ENCODE data around the gene PAX2.
"Not testable (repeated sequence)": the region's sequence is repeated elsewhere in the genome, so short reads cannot be mapped to it uniquely, and the experiment has no call there.

The PAX2 gene

DNA sequence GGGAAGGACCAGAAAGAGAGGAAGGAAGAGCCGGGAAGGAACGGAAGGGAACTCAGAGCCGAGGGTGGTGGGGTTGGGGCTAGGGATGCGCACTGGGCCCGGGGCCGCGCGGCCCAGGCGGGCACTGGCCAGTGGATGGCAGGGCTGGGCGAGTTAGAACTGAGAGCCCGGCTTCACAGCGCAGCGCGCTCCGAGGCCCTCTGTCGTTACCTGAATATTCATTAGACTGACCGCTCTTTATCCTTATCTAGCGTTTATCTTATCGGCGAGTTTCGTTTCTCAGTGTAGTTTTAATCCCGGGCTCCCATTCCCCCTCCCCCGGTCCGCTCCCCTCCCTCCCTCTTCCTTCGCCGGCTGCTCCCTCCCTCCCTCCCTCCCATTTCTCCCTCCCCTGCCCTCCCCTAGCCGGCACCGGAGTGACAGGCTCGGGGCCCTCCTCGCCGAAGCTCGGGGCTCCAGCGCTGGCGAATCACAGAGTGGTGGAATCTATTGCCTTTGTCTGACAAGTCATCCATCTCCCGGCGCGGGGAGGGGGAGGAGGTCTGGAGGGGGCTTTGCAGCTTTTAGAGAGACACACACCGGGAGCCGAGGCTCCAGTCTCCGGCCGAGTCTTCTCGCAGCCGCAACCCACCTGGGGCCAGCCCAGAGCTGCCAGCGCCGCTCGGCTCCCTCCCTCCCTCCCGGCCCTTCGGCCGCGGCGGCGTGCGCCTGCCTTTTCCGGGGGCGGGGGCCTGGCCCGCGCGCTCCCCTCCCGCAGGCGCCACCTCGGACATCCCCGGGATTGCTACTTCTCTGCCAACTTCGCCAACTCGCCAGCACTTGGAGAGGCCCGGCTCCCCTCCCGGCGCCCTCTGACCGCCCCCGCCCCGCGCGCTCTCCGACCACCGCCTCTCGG, at the start of gene PAX2:
PAX2 (plus strand) TSS at position 596 of the 895 bp plus-strand sequence. CDS start 679 bp downstream, outside the sequence.
- no peak for DNase-seq (ENCODE audit: low spot score)

DNA sequence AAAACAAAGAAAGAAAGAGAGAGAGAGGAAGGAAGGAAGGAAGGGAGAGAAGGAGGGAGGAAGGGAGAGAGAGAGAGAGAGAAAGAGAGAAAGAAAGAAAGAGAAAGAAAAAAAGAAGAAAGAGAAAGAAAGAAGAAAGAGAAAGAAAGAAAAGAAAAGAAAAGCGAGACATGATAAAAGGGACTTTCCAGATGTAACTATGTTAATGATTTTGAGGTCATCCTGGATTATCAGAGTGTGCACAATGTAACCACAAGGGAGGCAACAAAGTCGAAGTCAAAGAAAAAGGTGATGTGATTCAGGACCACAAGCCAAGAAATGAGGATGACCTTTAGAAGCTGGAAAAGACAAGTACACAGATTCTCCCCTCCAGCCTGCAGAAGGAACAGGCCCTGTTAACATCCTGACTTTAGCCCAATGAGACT, 48.9 kb upstream of the PAX2 start:
- no peak for DNase-seq (ENCODE audit: low spot score)

DNA sequence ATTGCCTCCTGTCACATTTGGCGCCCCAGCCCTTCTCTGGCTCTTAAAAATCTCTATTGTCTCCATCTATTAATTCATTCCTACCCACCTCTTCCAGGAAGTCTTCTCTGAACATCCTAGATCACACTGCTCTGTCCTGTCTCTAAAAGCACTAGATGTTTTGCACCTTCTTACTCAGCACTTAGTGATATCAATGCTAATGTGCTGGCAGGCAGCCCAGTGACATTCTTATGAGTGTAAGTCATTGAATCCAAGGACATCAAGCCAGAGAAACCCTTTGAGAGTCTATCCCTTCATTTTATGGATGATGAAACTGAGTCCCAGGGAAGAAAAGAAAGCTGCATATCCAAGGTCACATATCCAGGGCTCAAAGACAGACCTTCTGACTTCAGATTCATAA, 48.3 kb upstream of the PAX2 start:
- DNase-seq (ENCODE audit: low spot score) = no peak

DNA sequence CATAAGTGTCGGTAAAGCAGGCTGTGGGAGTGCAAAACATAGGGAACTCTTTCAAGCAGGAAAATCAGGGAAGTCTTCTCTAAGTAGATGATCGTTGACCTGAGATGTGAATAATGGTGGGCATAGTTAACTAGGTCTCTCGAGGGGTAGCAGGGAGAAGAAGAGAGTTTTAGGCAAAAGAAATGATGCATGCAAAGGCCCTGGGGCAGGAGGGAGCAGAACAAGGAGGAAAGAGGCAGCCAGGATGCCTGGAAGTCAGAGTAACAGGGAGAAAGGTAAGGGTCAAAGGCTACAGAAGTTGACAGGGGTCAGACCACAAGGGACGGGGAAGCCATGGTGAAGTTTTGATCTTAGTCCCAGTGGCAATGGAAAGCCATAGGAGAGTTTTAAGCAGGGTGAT, 47.8 kb upstream of the PAX2 start:
- DNase-seq (ENCODE audit: low spot score) = no peak

DNA sequence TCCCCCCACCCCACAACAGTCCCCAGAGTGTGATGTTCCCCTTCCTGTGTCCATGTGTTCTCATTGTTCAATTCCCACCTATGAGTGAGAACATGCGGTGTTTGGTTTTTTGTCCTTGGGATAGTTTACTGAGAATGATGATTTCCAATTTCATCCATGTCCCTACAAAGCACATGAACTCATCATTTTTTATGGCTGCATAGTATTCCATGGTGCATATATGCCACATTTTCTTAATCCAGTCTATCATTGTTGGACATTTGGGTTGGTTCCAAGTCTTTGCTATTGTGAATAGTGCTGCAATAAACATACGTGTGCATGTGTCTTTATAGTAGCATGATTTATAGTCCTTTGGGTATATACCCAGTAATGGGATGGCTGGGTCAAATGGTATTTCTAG, 43.7 kb upstream of the PAX2 start:
- not testable (repeated sequence) for DNase-seq (ENCODE audit: low spot score)

DNA sequence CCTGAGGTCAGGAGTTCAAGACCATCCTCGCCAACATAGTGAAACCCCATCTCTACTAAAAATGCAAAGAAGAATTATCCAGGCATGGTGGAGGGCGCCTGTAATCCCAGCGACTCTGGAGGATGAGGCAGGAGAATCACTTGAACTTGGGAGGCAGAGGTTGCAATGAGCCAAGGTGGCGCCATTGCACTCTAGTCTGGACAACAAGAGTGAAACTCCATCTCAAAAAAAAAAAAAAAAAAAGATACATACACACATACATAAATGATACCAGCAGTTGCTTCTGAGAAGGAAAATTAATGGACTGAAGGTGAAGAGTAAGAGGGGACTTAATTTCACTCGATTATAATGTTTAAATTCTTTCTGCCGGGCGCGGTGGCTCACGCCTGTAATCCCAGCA, 40.2 kb upstream of the PAX2 start:
- no peak for DNase-seq (ENCODE audit: low spot score)

DNA sequence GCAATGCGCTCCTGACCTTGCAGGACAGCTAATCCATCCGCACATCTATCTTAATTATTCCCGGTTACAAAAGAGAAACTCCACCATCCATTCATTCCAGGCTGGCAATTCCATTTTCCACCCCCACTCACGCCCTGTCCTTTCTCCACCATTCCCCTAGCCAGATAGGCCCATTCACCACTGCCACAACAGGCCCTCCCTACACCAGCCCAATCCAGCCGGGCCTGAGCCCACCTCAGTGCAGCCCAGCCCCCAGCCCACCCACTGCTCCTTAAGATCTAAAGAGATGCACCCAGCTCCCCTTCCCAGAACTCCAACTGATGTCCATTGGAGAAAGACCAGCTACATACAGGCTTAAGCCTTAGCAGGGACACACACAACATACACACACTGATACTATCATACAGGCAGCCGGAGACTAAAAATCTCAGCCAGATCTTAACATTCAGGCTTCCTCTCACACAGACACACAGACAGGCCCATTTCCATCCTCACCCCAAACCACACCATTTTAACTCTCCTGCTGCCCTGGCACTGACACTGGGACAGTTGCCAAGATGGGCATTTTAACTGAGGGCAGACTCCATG, 38.0 kb upstream of the PAX2 start:
- DNase-seq (ENCODE audit: low spot score) = no peak

DNA sequence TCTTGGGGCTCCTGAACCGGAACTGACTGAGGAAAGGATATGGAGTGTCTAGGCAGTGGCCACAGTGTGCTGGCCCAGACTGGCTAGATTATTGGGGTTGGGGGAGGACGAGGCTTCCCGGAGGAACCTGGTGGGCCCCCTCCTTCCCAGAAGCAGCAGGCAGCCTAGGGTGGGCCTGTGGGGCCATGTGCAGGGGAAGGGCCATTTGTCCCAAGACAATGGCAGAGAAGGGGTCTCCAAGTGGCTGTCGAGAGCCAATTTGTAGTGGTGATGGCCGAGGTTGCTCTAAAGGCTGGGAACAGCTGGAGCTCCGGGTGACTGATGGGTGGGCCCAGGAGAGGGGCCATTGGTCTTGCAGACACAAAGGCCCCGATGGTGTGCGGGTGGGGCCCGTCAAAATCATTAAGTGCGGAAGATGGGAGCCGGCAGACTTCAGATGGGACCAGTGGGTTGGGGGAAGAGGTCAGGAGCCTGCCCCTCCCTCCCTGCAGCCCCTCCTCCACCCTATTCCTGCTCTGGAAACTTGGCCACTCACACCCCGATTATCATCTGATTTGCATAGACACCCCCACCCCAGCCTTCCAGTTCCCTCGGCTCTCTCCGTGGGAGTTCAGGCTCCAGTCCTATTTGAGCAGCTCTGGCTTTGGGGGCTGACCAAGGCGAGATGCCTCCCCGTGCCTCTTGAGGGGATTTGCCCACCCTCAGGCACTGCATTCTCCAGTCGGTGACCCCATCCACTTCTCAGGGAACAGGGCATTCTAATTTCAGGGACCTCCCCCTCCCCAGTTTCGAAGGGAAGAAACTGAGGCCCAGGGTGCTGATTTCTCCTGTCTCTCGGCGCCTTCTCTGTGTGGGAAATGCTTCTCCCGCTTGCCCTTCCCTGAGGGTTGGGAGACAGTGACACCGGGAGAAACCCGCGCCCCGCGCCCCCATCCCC, 36.0 kb upstream of the PAX2 start:
- DNase-seq (ENCODE audit: low spot score) = no peak

DNA sequence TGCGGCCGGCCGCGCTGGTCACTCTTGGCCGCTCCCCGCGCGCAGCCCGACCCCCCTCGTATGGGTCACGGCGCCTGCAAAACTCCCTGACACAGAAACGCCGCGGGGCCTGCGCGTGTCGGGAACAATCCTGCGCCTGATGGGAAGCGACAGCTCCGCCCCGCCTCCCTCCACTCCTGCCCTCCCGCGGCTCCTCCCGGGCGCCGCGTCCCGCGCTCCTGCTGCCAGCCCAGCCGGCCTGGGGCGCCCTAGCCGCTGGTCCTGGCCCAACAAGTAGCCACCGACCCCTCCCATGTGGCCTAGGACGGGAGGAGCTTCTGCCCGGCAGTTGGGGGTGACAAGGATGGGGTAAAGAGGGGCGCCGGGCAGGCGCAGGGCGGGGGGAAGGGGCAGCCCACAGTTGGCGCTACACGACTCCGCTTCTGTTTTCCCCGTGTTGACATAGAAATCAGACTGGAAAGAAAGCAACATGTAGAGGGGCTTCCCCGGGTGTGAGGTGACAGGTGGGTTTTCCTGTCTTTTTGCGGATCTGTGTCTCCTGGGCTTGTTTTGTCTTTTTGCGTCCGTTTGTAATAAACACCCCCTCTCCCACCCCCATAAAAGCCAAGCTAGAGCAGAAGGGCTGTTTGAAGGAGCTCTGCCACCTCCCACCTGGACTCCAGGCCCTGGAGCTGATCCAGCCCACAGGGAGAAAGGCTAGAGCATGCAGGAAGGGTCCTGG, 35.1 kb upstream of the PAX2 start:
- no peak for DNase-seq (ENCODE audit: low spot score)

DNA sequence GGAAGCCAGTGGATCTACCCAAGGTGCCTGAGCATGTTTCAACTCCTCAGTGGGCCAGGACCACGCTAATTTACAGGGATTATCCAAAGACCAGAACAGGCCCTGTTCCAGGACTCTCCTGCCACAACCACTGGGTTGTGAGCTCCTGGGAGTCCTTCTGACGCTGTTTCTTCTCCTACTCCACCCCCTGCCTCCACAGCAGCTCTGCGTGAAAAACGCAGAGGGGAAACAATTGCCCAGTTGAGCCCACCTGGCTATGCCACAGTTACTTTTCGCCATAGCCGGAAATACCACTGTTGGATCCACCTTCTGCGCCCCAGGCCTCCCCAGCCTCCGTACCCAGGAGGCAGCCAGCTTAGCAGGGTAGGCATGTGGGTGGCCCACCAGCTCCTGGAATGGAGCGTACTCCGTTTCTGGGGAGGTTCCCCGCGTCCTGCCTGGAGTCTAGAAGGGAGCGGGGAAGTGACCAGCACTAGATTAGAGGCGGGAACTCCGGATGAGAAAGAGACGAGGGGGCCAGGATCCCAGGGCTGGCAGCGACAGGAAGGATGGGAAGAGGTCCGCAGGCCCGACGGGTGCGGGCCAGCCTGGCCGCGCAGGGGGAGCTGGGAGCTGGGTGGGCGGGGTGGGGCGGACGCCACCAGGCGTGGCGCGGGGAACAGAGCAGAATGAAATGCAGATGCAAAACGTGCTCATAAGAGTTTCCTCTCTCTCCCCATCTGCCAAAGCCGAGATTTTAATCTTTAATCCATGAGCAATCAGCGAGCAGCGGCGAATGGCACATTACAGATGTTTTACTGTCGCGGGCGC, 32.1 kb upstream of the PAX2 start:
- DNase-seq (ENCODE audit: low spot score) = no peak

DNA sequence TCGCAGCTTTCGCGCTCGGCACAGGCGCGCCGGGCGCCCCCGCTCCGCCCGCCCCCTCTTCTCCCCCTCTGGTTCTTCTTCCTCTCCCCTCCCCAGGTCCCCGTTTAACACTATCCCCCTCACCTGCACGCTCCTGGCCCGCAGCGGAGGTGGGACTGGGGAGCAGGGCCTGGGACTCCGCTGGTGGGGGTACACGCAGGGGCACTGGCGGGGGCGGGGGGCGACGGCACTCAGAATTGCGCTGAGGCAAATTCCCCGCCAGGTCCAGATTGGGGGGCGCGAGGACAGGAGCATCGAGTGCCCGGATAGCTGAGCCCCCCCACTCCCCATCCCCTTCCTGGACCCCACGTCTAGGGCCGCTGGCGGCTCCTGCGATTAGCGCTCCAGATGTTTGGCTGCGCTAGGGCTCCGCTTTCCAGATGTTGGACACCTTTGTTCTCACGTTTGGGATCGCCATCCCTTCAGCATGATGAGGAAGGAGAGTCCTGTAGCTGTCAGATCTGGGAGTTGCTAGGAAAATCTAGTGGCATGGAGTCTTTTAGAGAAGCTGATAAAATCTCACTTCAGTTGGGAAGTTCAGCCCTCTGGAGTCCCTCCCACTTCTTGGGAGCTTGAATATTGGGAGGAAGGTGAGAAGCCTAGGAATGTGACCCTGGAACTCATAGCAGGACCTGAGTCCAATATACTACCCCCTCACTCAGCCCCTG, 31.4 kb upstream of the PAX2 start:
- DNase-seq (ENCODE audit: low spot score) = no peak

DNA sequence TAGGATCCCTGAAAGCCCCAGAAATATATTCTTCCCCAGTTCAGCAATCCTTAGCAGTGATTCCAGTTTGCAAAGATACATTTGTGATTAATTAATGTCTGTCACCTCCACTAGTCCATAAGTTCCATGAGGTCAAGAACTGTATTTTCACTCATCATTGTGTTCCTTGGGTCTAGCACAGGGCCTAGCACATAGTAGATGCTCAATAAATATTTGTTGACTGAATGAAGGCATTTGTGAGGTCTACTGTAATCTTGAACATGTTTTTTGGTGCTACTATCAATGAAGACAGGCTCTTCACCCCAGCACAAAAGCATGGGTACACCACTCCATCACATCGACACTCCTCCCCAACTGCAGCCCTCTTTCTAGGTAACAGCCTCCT, 30.8 kb upstream of the PAX2 start:
- no peak for DNase-seq (ENCODE audit: low spot score)

DNA sequence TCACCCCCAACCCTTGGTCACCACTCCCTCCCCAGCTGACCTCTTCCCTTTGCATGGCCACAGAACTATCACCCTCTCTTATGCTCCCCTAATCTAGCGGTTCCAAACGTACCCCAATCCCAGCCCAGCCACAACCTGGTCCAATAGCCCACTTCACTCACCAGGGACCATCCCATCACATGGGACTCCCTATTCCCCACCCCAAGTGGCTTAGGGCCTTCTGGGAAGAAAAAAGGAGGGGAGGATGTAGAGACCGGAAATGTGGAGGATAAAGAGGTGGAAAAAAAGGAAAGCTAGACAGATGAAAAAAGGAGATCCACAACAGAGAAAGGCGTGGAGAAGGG, 30.3 kb upstream of the PAX2 start:
- no peak for DNase-seq (ENCODE audit: low spot score)

DNA sequence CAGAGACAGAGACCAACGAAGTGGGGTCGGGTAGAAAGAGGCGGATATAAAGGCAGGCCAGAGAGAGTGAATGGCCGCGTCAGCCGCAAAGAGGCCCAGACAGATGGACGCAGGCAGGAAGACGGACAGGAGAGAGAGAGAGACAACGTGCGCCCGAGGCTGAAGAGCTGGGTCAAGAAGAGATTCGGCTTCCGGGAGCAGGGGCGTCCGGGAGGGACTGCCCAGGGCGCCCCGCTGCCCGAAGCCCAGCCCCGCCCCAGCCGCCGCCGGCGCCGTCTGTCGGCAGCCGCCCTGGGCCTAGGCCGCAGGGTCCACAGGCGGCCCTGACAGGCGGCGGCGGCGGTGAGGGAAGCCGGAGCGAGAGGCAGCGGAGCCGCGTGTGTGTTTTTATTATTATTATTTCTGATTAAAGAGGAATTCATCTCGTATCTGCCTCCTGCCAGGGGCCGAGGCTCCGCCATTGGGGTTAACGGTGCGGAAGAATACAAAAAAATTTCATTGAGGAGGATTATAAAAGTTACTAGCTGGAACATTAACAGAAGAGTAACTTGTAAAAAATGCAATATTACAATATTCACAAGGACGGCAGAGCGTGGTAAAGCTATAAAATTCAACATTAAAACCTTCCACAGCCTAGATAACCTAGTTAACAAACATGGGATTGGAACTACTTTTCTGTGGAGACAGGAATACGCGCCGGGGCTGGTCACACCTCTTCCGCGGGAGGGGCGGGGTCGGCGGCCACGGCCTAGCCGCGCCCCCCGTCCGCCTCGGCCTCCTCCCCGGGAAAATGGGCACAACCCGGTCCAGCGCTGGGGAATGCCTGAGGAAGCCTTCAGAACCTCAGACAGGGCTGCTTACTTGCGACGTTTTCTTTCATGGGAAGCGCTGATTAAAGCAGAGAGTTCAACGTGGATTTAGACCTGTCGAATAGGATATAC, 29.7 kb upstream of the PAX2 start:
- no peak for DNase-seq (ENCODE audit: low spot score)

DNA sequence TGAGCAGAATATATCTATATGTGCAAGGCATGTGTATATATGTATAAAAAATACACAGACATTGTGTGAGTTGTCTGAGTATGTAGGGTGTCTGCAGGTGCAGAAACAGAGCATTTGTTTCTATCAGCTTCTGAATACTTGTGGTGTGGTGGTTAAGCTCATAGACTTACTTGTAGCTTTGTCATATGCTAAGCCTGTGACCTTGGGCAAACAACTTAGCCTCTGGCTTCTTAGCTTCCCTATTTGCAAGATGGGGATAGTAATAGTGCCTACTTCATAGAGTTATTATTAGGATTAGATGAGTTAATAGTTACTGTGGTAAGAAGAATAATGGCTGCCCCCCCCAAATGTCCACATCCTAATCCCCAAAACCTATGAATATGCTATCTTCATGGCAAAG, 28.2 kb upstream of the PAX2 start:
- DNase-seq (ENCODE audit: low spot score) = no peak

DNA sequence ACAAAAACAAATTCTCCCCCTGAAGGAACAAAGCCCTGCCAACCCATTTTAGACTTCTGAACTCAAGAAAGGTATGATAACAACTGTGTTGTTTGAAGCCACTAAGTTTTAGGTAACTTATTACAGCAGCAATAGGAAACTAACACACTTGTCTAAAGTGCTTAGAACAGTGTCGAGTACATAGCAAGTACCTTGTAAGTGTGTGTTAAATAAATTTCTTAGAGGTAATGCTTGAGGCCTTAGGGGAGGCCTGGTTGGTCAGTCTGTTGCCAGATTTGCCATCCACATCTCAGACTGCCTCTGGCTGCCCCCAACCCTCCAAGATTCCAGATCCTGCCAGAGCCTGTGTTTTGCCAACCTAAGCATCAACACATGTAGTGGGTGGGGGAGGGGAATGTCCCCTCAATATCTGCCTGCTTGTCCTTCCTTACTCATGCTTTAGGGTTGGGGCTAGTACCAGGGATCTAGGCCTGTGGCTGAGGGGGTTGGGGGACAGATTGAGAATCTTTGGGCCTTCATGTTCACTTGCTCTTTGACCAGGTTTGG, 27.1 kb upstream of the PAX2 start:
- no peak for DNase-seq (ENCODE audit: low spot score)

DNA sequence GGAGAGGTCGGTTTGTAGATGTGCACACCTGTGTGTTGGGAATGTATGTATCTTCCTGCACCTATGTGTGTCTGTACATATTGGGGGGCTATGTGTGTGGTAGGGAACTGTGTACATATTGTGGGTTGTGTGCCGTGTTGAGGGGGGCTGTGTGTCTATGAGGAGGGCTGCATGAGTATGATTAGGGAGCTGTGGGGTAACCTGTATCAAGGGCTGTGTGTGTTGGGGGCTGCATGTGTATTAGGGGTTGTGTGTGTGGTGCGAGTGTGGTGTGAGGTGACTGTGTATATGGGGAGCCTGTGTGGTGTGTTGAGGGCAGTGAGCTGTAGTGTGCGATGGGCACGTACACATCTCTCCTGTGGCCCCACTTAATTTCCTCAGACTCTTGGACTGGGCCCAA, 22.2 kb upstream of the PAX2 start:
- DNase-seq (ENCODE audit: low spot score) = no peak

DNA sequence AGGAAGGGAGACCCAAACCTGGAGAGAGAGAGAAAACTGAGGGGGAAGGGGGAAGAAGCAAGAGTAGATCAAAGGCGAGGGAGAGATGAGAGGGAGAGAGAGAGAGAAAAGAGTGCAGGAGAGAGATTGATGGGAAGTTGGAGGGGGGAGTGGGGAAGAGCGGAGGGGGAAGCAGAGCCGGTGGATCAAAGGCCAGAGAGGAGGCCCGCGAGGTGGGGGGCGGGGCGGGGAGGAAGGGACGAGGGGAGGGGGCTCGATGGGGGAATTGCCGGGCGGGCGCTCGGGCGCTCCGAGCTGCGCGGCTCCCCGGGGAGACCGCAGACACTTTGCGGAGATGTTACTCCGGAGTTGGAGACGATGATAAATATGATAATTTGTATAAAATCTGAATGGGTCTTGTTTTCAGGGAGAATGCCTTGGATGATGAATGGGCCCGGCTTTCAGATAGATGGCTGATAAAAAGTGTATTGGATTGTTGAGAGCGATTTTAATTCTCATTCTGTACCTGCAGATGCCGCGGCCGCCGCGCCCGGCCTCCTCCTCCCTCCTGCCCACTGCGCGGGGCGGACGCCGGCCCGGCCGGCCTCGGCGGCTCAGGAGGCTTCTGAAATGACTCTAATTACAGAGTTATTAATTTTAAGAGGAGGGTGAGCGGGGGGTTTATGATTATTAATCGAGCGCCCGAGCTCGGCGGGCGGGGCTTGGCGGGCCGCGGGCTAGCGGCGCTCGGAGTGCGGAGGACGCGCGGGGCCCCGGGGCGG, 21.4 kb upstream of the PAX2 start:
- no peak for DNase-seq (ENCODE audit: low spot score)

All from pons (tissue), 1 donor.